ENCODE measurements around the gene INPP4B.
"Not testable (repeated sequence)": the region's sequence is repeated elsewhere in the genome, so short reads cannot be mapped to it uniquely, and the experiment has no call there.

INPP4B gene

GRCh38 chr4:142548491-142548890 is 297.6 kb downstream of the INPP4B start:
- Mint-ChIP-seq H3K27me3 (no peaks in the 10 kb centered on the region), H3K36me3 (no peaks in the 10 kb centered on the region), H3K27ac (no peak overlapping the region), H3K4me1 (no peaks in the 10 kb centered on the region), H3K4me3 (no peak overlapping the region), H3K9me3 (peaks cover 6% of the 10 kb centered on the region)
- no peak for ATAC-seq

GRCh38 chr4:142547974-142548373 is 298.1 kb downstream of the INPP4B start:
- H3K27ac Mint-ChIP-seq = no peak overlapping the region
- H3K4me1 Mint-ChIP-seq = no peaks in the 10 kb centered on the region
- peaks cover 6% of the 10 kb centered on the region for H3K9me3 Mint-ChIP-seq
- H3K36me3 Mint-ChIP-seq = no peaks in the 10 kb centered on the region
- H3K27me3 Mint-ChIP-seq = no peaks in the 10 kb centered on the region
- no peak overlapping the region for H3K4me3 Mint-ChIP-seq
- ATAC-seq = no peak

DNA sequence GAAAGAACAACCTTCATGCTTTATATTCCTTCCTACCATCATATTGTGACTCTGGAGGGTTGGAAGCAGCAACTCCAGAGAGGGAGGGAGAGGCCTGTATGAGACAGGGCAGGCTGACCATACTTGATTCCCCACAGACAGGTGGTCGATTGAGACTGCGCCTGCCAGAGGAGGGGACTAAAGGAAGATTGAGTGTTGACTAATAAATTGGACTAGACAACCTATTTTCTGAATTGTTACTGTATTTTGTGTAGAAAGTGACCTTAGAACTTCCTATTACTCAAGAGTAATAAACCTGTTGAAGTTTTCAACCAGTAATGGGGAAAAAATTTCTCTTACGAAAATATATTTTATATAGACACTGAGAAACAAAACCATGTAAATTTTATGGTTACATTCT is 301.5 kb downstream of the INPP4B start:
- Mint-ChIP-seq H3K9me3 (peaks cover 6% of the 10 kb centered on the region), H3K4me3 (no peak overlapping the region), H3K36me3 (no peaks in the 10 kb centered on the region), H3K27ac (no peak overlapping the region), H3K27me3 (no peaks in the 10 kb centered on the region), H3K4me1 (no peaks in the 10 kb centered on the region)
- no peak for ATAC-seq

DNA sequence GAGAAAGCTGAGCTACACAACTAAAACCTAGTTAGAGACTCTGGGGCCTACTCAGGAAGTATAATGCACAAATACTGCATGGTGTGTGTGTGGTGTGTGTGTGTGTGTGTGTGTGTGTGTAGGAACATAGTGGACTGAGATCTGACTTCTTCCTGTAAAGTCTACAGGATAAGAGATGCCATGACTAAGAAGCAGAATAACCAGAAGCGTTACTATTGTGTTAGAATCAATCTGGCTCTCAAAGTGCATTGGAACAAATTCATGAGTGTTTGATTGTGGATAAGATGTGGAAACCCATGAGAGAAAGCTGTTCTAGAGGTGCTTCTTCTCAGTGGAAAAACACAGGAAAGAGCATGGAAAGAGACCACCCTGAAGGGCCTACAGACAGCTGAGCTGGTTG is 302.1 kb downstream of the INPP4B start:
- no peak overlapping the region for H3K4me3 Mint-ChIP-seq

GRCh38 chr4:142540483-142540804 is 305.7 kb downstream of the INPP4B start:
- no peaks in the 10 kb centered on the region for H3K4me1 Mint-ChIP-seq

More for the DNA sequence above, 302.1 kb downstream of the INPP4B start:
- peaks cover 4% of the 10 kb centered on the region for H3K9me3 Mint-ChIP-seq
- H3K27me3 Mint-ChIP-seq = no peaks in the 10 kb centered on the region
- H3K27ac Mint-ChIP-seq = no peak overlapping the region
- ATAC-seq = no peak
- H3K4me1 Mint-ChIP-seq = no peaks in the 10 kb centered on the region
- H3K36me3 Mint-ChIP-seq = no peaks in the 10 kb centered on the region

GRCh38 chr4:142539796-142540482 is 306.2 kb downstream of the INPP4B start:
- no peaks in the 10 kb centered on the region for H3K9me3 Mint-ChIP-seq
- no peaks in the 10 kb centered on the region for H3K4me1 Mint-ChIP-seq
- H3K4me3 Mint-ChIP-seq = no peak overlapping the region
- no peak overlapping the region for H3K27ac Mint-ChIP-seq
- no peaks in the 10 kb centered on the region for H3K36me3 Mint-ChIP-seq
- no peak for ATAC-seq
- H3K27me3 Mint-ChIP-seq = no peaks in the 10 kb centered on the region

More at GRCh38 chr4:142540483-142540804, 305.7 kb downstream of the INPP4B start:
- Mint-ChIP-seq H3K9me3 (no peaks in the 10 kb centered on the region), H3K36me3 (no peaks in the 10 kb centered on the region), H3K4me3 (no peak overlapping the region), H3K27ac (no peak overlapping the region), H3K27me3 (no peaks in the 10 kb centered on the region)
- no peak for ATAC-seq

DNA sequence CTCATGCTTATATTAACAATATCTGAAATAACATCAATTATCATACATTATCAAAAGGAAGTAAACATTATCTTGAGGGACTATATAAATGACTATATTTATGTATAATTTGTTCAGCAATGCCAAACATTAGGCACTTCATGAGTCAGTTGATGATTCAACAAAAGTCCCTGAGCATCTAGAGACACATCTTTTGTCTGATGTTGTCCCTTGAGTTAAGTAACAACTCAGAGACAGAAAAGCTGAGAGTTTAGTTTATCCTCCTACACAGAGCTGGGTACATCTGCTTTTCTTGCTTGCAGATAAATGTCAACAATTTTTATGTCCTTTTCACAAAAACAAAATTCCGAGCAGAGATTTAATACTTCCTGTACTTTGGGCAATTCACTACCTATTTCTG is 311.1 kb downstream of the INPP4B start:
- Mint-ChIP-seq H3K4me3 (no peak overlapping the region), H3K27me3 (no peaks in the 10 kb centered on the region)

GRCh38 chr4:142532054-142532453 is 314.0 kb downstream of the INPP4B start:
- Mint-ChIP-seq H3K36me3 (no peaks in the 10 kb centered on the region), H3K4me3 (no peak overlapping the region), H3K9me3 (no peaks in the 10 kb centered on the region), H3K27me3 (no peaks in the 10 kb centered on the region), H3K27ac (no peak overlapping the region), H3K4me1 (no peaks in the 10 kb centered on the region)
- ATAC-seq = no peak

More for the DNA sequence above, 311.1 kb downstream of the INPP4B start:
- H3K9me3 Mint-ChIP-seq = no peaks in the 10 kb centered on the region
- ATAC-seq = no peak
- no peaks in the 10 kb centered on the region for H3K36me3 Mint-ChIP-seq
- no peak overlapping the region for H3K27ac Mint-ChIP-seq
- H3K4me1 Mint-ChIP-seq = no peaks in the 10 kb centered on the region

DNA sequence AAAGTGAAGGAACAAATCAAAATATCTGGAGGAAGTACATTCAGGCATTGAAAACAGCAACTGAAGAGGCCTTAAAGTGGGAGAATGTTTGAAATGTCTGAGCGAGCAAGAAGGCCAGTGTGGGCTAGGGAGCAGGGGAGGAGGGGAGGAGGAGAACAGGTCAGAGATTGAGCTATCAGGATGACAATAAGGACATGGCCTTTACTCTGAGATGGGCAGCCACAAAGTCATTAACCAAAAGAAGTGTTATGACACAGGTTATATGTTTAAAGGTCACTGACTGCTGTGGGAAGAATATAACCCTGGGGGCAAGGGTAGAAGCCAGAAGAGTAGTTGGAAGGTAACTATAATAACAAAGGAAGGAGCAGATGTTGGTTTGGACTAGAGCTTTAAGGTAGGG is 315.4 kb downstream of the INPP4B start:
- Mint-ChIP-seq H3K36me3 (no peaks in the 10 kb centered on the region), H3K9me3 (no peaks in the 10 kb centered on the region), H3K4me1 (no peaks in the 10 kb centered on the region), H3K27me3 (no peaks in the 10 kb centered on the region), H3K4me3 (no peak overlapping the region), H3K27ac (no peak overlapping the region)
- ATAC-seq = no peak

GRCh38 chr4:142528433-142528832 is 317.7 kb downstream of the INPP4B start:
- H3K4me3 Mint-ChIP-seq = no peak overlapping the region
- no peak for ATAC-seq

DNA sequence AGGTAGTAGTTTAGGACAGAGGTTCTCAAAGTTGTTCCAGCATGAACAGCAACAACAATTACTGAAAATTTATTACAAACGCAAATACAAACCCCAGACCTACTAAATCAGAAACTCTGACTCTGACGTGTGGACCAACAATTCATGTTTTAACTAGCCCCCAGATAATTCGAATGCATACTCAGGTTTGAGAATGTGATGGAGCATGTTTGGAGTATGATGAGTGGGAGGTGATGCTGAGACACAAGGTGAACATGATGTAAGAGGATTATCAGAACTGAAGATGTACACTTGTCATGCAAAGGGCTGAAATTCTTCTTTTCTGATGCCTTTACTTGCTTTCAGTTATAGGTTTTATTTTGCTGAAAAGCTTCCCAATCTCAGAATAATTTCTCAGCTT is 323.0 kb downstream of the INPP4B start:
- no peaks in the 10 kb centered on the region for H3K4me1 Mint-ChIP-seq
- H3K27ac Mint-ChIP-seq = no peak overlapping the region
- no peaks in the 10 kb centered on the region for H3K36me3 Mint-ChIP-seq
- no peak for ATAC-seq
- no peak overlapping the region for H3K4me3 Mint-ChIP-seq
- H3K9me3 Mint-ChIP-seq = peaks cover 3% of the 10 kb centered on the region
- H3K27me3 Mint-ChIP-seq = no peaks in the 10 kb centered on the region

More at GRCh38 chr4:142528433-142528832, 317.7 kb downstream of the INPP4B start:
- Mint-ChIP-seq H3K36me3 (no peaks in the 10 kb centered on the region), H3K27me3 (no peaks in the 10 kb centered on the region), H3K9me3 (no peaks in the 10 kb centered on the region), H3K4me1 (no peaks in the 10 kb centered on the region), H3K27ac (no peak overlapping the region)

DNA sequence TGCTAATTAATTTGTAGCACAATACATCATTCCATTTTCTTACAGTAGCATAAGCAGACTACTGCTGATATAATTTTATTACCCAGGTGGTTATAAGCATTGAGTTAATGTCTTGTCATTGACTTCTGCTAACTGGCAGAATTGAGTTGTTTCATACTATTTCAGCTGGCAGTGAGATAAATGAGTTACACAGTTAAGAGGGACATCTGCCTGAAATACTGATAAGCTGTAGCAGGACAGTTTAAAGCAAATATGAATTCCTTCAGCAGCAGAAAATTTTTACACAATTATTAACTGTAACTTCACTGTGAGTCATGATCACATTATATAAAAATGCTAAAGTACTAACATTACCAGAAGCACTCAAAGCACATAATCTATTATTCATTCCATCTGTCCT is 326.8 kb downstream of the INPP4B start:
- Mint-ChIP-seq H3K36me3 (no peaks in the 10 kb centered on the region), H3K9me3 (peaks cover 3% of the 10 kb centered on the region), H3K4me1 (no peaks in the 10 kb centered on the region), H3K4me3 (no peak overlapping the region), H3K27ac (no peak overlapping the region), H3K27me3 (no peaks in the 10 kb centered on the region)
- no peak for ATAC-seq

DNA sequence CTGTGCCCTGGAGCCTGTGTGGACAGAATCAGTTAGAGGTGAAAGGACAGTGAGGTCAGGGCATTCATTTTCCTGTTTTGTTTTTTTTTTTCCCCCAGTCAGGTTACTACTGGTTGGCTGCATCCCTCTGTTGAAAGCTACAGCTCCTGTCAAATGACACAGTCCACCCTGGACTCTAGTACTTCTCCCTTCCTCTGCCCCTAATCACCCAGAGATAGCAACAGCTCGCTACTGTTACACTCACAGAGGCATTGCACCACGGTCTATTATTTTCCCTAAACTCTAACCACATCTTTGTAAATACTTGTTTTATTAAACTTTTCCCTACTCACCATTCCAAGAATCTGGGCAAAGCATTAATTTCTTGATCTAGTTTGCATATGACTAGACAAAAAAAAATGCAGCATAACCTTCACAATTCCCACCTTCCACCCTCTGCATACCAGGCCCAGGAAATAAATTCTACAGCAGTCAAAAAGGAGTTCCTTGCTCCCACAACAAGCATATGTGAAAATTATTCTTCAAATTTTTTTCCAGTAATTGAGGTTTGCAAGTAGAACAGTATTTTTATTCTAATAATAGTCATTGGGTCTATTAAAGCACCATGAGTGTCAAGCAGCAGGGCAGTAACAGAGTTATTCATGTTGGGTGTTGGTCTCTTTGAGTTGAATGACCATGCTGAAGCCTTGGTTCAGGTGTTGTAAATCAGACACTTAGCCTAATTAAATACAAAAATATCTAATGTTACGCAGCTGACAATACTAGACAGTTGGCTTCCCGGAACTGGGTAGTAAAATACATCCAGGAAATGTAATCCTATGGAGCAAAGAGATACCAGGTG is 329.2 kb downstream of the INPP4B start:
- H3K4me3 Mint-ChIP-seq = no peak overlapping the region
- no peak for ATAC-seq
- H3K27me3 Mint-ChIP-seq = no peaks in the 10 kb centered on the region
- H3K27ac Mint-ChIP-seq = no peak overlapping the region
- H3K9me3 Mint-ChIP-seq = no peaks in the 10 kb centered on the region
- no peaks in the 10 kb centered on the region for H3K36me3 Mint-ChIP-seq
- no peaks in the 10 kb centered on the region for H3K4me1 Mint-ChIP-seq

GRCh38 chr4:142512161-142512560 is 333.9 kb downstream of the INPP4B start:
- H3K27ac Mint-ChIP-seq = no peak overlapping the region
- no peak for ATAC-seq
- H3K9me3 Mint-ChIP-seq = no peaks in the 10 kb centered on the region
- no peaks in the 10 kb centered on the region for H3K4me1 Mint-ChIP-seq
- H3K27me3 Mint-ChIP-seq = no peaks in the 10 kb centered on the region
- H3K36me3 Mint-ChIP-seq = no peaks in the 10 kb centered on the region
- H3K4me3 Mint-ChIP-seq = no peak overlapping the region

DNA sequence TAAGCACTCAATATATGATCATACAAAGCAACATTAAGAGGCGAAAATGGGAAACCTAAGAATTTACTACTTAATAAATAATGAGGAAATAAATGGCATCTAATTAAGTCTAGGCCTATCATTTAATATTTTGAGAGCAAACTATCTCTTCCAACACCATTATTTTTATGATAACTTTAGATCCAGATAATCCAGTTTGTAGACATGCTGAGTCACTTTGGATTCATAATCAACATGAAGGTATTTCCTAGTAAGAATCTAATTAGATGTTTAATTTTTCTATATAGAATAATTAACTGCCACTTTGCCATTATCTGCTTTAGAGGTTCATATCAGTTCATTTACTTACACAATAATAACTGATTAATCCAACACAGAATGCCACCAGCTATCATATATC is 336.2 kb downstream of the INPP4B start:
- Mint-ChIP-seq H3K4me3 (no peak overlapping the region), H3K36me3 (no peaks in the 10 kb centered on the region), H3K27ac (no peak overlapping the region), H3K4me1 (no peaks in the 10 kb centered on the region), H3K27me3 (no peaks in the 10 kb centered on the region), H3K9me3 (no peaks in the 10 kb centered on the region)
- no peak for ATAC-seq

GRCh38 chr4:142509381-142509780 is 336.7 kb downstream of the INPP4B start:
- ATAC-seq = not testable (repeated sequence)

More at GRCh38 chr4:142509381-142509780, 336.7 kb downstream of the INPP4B start:
- not testable (repeated sequence) for H3K27me3 Mint-ChIP-seq, H3K27ac Mint-ChIP-seq, H3K36me3 Mint-ChIP-seq, H3K4me1 Mint-ChIP-seq, H3K9me3 Mint-ChIP-seq, H3K4me3 Mint-ChIP-seq

Measured in stimulated activated memory B cell treated with anti-CD40 and anti-IgM and Interleukin-4, amounts not matched to agents 10 μg/mL and 1 μg/mL and 100 μg/mL, for 72 hours (primary cell).